GM10266 (cell line): Measurements from ENCODE around the gene TRHDE.
"Not testable (repeated sequence)": the region's sequence is repeated elsewhere in the genome, so short reads cannot be mapped to it uniquely, and the experiment has no call there.

Source experiments
- DNase-seq: peaks from one replicate; pipeline ENCODE4 v3.0.0; 2012; ENCODE audit errors: extremely low spot score
- TF ChIP-seq, protein P1 (sequence below): IDR thresholded peaks from 2 replicates; pipeline ENCODE4 v1.5.1; 2012; ENCODE audit warnings: mild to moderate bottlenecking, low read depth; ENCODE audit not compliant: control insufficient read depth, insufficient read depth; ENCODE audit errors: missing control alignments

Gene TRHDE

DNA sequence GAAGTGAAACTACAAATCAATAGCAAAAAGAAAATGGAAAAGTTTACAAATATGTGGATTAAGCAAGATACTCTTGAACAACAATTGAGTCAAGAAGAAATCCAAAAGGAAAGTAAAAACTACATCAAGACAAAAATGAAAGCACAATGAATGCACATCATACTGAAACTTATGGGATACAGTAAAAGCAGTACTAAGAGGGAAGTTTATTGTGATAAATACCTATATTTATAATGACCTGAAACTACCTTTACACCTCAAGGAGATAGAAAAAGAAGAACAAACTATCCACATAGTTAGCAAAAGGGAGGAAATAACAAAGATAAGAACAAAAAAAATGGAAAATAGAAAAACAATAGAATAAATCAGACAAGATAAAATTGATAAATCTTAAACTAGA, 375.0 kb downstream of the TRHDE start:
- TF ChIP-seq, protein P1, sequence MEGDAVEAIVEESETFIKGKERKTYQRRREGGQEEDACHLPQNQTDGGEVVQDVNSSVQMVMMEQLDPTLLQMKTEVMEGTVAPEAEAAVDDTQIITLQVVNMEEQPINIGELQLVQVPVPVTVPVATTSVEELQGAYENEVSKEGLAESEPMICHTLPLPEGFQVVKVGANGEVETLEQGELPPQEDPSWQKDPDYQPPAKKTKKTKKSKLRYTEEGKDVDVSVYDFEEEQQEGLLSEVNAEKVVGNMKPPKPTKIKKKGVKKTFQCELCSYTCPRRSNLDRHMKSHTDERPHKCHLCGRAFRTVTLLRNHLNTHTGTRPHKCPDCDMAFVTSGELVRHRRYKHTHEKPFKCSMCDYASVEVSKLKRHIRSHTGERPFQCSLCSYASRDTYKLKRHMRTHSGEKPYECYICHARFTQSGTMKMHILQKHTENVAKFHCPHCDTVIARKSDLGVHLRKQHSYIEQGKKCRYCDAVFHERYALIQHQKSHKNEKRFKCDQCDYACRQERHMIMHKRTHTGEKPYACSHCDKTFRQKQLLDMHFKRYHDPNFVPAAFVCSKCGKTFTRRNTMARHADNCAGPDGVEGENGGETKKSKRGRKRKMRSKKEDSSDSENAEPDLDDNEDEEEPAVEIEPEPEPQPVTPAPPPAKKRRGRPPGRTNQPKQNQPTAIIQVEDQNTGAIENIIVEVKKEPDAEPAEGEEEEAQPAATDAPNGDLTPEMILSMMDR: no peak

DNA sequence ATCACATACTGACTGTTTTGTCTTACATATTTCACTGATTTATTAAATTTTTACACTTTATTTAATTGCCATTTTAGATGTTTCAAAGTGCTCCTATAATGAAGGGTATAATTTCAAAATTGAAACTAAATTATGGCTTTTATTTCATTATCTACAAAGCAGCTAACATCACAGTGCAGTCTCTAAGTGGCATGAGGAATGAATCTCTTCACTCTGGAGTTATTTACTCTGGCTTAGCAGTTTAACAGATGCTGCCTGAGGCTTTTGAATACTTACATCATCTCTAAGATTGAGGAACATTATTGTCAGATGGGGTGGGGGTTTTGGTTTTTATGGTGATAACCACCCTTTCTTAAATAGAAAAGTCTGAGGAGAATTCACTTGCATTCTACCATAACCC, 386.4 kb downstream of the TRHDE start:
- TF ChIP-seq, protein P1: no peak
- DNase-seq: no peak

More for the DNA sequence above, 375.0 kb downstream of the TRHDE start:
- no peak for DNase-seq

DNA sequence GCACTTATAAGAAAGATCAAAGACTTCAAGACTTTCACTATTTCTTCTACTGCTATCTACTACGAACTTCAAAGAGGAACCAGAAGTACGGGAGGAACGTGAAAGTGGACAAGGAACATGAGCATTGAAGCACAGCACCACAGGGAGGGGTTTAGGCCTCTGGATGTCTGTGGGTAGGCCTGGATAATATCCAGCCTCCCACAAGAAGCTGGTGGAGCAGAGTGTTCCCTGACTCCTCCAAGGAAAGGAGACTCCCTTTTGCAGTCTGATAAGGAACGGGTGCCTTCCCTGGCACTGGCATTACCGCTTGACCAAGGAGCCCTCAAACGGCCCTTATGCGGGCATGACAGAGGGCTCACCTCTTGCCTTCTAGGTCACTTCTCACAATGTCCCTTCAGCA, 388.0 kb downstream of the TRHDE start:
- not testable (repeated sequence) for DNase-seq

DNA sequence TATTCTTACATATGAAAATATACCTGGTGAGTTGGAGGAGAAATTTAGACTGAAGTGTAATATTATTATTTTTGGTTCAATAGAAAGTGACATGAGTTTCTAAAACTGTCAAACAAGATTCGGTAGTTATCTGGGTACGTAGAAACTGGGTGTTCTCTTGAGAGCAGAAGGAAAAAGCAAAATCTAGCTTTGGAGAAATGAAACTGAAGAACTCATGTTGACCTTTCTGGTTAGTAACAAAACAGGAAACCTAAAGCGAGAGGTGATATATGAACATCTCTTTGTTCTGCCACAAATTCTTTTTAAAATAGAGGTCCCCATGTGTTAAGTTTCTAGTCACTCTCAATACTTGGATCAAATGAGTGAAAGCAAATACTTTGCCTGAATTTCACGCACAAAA, 401.7 kb downstream of the TRHDE start:
- TF ChIP-seq, protein P1: no peak
- DNase-seq: peak; percentile 6

DNA sequence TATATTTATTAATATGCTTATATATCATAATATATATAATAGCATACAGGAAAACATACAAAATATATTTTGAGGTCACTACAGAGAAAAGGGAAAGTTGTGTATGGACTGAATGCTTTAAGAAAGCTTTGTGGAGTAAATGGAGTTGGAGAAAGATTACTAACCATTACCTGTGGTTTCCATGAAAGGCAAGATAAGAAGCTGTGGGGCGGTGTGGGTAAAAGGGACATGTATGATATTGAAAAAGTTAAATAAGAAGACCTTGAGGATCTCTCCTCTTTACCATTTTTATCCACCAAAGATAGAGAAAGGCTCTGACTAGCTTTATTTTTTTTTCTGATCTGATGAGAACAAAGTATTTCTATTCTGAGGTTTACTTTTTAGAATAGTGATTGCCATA, 404.4 kb downstream of the TRHDE start:
- DNase-seq: no peak
- TF ChIP-seq, protein P1: no peak

DNA sequence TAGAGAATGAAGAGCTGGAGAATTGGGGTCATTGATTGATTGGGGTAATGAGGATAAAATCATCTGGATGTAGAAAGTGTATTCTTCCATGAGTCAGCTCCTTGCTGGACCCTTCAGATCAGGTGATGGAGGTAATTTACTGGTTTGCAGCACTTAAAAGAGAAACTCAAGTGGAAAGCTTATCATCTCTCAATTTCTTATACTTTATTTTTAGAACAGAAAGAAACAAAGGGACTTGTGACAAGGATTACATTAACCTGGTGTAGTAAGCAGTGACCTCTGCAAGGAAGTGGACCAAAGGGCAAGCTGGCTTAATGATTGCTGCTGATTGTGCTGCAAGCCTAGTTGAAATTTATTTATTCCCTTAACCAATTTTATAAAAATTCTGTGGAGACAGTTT, 405.0 kb downstream of the TRHDE start:
- DNase-seq: no peak
- TF ChIP-seq, protein P1: no peak

DNA sequence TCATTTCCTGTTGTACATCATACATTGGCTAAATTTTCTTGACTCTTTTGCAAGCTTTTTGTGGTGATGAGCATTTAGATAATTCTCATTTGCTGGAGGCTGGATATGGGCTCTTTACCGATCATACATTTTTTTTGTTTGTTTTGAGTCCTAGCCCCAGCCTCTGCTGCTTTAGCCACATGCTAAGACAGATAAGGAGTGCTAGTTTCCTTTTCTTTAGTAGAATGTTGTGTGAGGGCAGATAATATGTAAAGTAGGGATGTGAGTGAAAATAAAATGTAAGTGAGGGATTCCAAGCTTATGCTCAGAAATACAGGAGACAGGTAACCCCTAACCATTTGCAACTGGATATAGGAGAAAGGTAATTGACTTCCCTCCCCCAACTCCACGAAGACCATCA, 405.7 kb downstream of the TRHDE start:
- TF ChIP-seq, protein P1: no peak
- no peak for DNase-seq

DNA sequence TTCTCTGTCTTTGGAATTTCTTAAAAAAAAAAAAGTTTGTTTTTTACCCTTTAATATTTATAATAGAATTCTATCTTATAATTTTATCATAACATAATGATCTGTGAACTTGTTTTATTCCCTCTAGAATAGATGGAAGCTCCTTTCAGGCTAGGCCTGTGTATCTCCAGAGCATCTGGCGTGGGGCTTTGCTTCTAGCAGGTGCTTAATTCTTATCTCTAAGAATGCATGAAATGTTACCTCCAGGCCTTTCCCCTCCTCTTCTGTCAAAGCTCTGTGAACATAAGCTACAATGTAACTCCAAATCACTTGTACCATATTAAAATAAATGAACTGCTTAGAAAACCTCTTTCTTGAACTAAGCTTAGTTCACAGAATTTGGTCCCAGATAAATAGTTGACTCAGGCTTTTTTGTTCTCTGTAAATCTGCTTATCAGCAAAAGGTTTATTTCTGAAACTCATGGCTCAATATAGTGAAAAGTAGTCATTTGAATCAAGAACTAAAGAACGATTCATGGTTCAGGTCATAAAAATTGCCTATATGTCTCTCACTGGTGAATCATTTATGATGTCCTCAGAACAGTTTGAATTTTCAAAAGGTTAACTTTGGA, 407.1 kb downstream of the TRHDE start:
- TF ChIP-seq, protein P1: no peak
- DNase-seq: no peak
